GM12872 (cell line): ENCODE data around the gene LRP10.

Source experiments
- TF ChIP-seq, protein P1 (sequence below): IDR thresholded peaks from 3 replicates; pipeline ENCODE4 v1.5.1; 2011; ENCODE audit warnings: low read depth, mild to moderate bottlenecking, low read length, moderate library complexity; ENCODE audit not compliant: insufficient read depth

Gene LRP10

GRCh38 chr14:22925513-22925912, 54.0 kb downstream of the LRP10 start:
- TF ChIP-seq, protein P1, sequence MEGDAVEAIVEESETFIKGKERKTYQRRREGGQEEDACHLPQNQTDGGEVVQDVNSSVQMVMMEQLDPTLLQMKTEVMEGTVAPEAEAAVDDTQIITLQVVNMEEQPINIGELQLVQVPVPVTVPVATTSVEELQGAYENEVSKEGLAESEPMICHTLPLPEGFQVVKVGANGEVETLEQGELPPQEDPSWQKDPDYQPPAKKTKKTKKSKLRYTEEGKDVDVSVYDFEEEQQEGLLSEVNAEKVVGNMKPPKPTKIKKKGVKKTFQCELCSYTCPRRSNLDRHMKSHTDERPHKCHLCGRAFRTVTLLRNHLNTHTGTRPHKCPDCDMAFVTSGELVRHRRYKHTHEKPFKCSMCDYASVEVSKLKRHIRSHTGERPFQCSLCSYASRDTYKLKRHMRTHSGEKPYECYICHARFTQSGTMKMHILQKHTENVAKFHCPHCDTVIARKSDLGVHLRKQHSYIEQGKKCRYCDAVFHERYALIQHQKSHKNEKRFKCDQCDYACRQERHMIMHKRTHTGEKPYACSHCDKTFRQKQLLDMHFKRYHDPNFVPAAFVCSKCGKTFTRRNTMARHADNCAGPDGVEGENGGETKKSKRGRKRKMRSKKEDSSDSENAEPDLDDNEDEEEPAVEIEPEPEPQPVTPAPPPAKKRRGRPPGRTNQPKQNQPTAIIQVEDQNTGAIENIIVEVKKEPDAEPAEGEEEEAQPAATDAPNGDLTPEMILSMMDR: no peak

DNA sequence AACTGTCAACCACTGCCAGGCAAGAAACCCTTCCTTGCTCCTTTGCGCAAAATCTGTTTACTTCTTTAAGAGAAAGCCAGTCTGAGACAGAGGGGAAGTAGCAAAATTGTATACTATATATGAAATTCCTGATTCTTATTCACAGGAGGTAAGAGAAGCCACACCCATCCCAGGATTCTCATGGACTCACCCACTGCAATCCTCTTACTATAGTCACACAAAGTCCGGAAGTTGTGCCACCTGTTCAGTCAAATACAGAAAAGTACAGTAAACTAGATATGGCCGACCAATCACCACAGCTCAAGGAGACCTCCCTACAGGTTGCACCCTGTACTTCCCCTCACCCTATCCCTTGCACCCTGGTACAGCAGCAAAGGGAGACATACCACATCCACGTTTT, 54.8 kb downstream of the LRP10 start:
- TF ChIP-seq, protein P1: no peak

DNA sequence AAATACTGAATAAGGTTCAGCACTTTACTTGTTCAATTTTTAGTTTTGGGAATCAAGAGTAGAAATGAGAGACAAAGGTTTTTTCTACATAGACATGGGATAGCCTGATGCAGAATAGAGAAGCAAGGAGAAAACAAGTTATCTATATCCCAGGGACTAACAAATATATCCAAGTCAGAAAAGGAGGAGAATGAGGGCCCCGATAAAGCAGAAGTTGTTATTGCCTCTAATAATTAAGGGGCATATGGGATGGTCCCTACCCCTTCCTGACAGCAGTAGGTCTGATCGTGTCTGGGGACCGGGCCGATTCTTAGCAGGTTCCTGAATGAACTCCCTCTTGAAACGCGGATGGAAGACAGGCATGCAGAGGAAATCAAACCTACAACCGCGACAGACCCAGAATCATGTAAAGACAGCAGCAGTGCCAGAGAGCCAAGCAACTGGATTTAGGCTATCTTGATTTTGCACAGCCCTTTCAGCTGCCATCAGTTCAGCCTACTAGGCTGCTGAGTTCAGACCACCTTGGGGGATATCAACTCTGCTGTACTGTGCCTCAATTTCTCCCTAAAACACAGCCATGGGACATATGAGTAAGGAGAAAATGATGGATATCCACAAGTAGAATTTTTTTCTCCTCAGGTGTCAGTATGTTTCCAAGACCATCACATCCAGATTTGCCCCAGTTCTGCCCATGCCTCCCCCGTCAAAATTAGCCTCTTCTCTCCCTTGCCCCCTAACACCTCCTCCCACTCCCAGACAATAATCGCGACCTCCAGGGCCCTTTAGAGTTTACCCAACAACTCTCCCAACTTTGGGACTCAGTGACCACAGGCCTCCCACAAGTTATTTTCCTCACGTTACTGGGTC, 56.9 kb downstream of the LRP10 start:
- TF ChIP-seq, protein P1: no peak

GRCh38 chr14:22929104-22929960, 57.8 kb downstream of the LRP10 start, which contains the start of gene PRMT5:
Gene PRMT5 (minus strand): TSS chr14:22929376. CDS start chr14:22929361, 15 bp downstream.
- TF ChIP-seq, protein P1: no peak

GRCh38 chr14:22929961-22930364, 58.4 kb downstream of the LRP10 start:
- TF ChIP-seq, protein P1: no peak
